ENCODE data around the gene BNC2.

The BNC2 gene

DNA sequence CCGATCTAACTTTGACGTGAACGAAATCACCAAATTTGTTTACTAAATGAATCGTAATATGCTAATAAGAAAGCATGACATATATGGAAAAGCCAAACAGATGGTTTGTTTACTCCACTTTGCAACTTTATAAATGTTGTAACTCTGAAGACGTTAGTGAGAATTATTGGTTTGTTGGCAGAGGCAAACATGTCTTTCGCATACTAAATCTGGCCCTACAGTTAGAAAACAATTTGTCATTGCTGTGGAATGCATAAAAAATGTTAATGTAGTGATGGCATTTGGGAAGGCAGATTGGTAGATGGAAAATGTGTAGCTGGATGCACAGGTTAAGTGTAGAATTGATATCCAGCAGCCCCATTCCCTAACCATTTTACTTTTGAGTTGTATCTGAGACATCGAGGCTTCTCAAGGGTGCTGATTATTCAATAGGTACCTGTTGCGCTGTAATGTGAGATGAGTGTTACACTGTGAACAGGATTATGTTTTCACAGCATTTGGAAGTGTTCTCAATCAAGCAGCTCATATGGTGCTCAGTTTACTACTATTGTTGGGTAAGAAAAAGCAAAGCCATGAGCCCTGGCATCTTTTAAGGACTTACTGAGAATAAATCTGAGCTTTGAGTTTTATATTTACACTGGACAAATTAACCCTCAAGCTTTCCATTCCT is 444.8 kb downstream of the BNC2 start:
- Histone ChIP-seq H3K36me3 (ENCODE audit: control insufficient read depth in 1 of 2, insufficient read depth in 2 of 2, low read length in 2 of 2) (no peaks in the 10 kb centered on the region), H3K27ac (ENCODE audit: low read length) (no peak overlapping the region), H3K27me3 (ENCODE audit: low read depth, low read length) (no peaks in the 10 kb centered on the region), H3K4me3 (ENCODE audit: low read depth in 1 of 2, low read length in 2 of 2) (no peak overlapping the region), H3K9me3 (ENCODE audit: control insufficient read depth in 1 of 2, low read length in 2 of 2) (no peaks in the 10 kb centered on the region), H3K4me1 (ENCODE audit: control insufficient read depth in 1 of 2, insufficient read depth in 2 of 2, low read length in 2 of 2) (no peaks in the 10 kb centered on the region)

DNA sequence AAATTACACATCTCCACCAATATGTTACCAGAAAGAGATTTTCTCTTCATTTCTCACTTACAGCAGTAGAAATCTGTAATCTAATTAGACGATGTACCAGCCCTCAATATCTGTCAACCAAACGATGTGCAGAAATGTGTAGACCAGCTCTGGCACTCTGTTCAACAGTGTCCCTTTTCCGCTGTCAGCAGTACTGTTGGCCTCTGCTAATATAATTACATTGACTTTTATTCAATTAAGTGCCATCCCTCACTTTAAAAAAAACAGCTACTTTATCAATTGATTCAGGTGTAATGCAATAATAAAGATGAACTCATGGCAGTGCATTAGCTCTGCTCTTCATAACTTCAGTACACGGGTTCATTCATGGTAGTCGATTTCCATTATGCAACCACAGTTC is 448.4 kb downstream of the BNC2 start:
- Histone ChIP-seq H3K9me3 (ENCODE audit: control insufficient read depth in 1 of 2, low read length in 2 of 2) (no peaks in the 10 kb centered on the region), H3K27ac (ENCODE audit: low read length) (no peak overlapping the region), H3K36me3 (ENCODE audit: control insufficient read depth in 1 of 2, insufficient read depth in 2 of 2, low read length in 2 of 2) (no peaks in the 10 kb centered on the region), H3K4me3 (ENCODE audit: low read depth in 1 of 2, low read length in 2 of 2) (no peak overlapping the region), H3K4me1 (ENCODE audit: control insufficient read depth in 1 of 2, insufficient read depth in 2 of 2, low read length in 2 of 2) (peaks cover 6 to 7% of the 10 kb centered on the region in 2 donors), H3K27me3 (ENCODE audit: low read depth, low read length) (no peaks in the 10 kb centered on the region)

DNA sequence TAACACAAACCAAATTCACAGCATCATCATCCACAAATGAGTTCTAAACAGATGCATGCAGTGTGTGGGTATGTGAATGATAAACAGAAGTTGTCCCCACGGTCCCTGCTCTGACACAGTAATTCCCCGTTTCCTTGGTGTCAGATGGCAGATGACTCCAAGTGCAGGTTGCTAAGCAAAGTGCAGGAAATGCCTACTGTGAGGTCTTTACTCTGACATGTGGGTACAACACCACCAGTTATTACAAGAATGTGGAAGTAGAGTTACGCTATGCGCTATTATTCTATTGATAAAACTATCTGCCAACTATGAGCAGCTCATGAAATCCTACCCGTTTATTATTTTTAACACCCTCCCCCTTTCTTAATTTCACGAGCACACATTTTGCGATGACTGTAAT is 448.9 kb downstream of the BNC2 start:
- Histone ChIP-seq H3K4me1 (ENCODE audit: control insufficient read depth in 1 of 2, insufficient read depth in 2 of 2, low read length in 2 of 2) (peaks cover 6 to 13% of the 10 kb centered on the region in 2 donors), H3K27me3 (ENCODE audit: low read depth, low read length) (no peaks in the 10 kb centered on the region), H3K36me3 (ENCODE audit: control insufficient read depth in 1 of 2, insufficient read depth in 2 of 2, low read length in 2 of 2) (no peaks in the 10 kb centered on the region), H3K27ac (ENCODE audit: low read length) (no peak overlapping the region), H3K4me3 (ENCODE audit: low read depth in 1 of 2, low read length in 2 of 2) (no peak overlapping the region), H3K9me3 (ENCODE audit: control insufficient read depth in 1 of 2, low read length in 2 of 2) (no peaks in the 10 kb centered on the region)

DNA sequence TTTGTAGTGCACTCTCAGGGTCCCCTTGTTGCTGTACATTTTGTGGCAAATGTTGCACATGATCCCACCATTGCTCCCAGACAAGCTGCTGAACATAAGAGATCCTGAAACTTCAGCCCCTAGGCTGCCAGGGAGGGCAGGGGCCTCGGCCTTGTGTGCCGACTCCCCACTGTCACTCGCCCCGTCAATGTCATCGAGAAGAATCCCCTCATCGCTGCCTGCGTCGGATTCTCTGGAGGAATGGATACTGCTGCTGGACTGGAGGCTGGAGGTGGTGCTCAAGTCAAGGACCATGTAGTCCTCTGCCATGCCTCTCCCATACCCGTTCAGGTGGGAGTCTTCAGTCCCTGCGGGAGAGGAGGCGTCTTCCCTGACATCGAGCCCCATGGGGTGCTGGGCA is 451.3 kb downstream of the BNC2 start:
- H3K4me1 ChIP-seq (ENCODE audit: control insufficient read depth in 1 of 2, insufficient read depth in 2 of 2, low read length in 2 of 2): peaks cover 6 to 25% of the 10 kb centered on the region in 2 donors
- no peaks in the 10 kb centered on the region for H3K9me3 ChIP-seq (ENCODE audit: control insufficient read depth in 1 of 2, low read length in 2 of 2)
- no peaks in the 10 kb centered on the region for H3K27me3 ChIP-seq (ENCODE audit: low read depth, low read length)
- no peak overlapping the region for H3K27ac ChIP-seq (ENCODE audit: low read length)
- no peak overlapping the region for H3K4me3 ChIP-seq (ENCODE audit: low read depth in 1 of 2, low read length in 2 of 2)
- no peaks in the 10 kb centered on the region for H3K36me3 ChIP-seq (ENCODE audit: control insufficient read depth in 1 of 2, insufficient read depth in 2 of 2, low read length in 2 of 2)

DNA sequence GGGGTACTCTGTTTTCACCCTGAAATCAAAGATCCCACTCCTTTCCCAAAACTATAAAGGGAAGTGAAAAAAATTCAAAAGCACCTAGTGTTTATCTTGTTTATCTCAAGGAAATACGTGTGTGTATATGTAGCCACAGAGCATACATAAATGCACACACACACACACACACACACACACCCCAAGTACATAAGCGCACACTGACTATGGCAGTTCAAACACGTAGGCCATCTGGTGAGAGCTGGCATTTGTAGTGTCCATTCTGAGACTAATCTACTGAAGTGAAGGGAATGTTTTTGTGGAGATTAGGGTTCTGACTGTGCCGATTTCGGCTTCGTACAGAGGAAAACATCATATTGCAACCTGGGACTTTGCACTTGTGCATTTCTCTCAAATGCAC is 451.7 kb downstream of the BNC2 start:
- H3K4me3 ChIP-seq (ENCODE audit: low read depth in 1 of 2, low read length in 2 of 2): no peak overlapping the region
- H3K36me3 ChIP-seq (ENCODE audit: control insufficient read depth in 1 of 2, insufficient read depth in 2 of 2, low read length in 2 of 2): no peaks in the 10 kb centered on the region
- no peaks in the 10 kb centered on the region for H3K27me3 ChIP-seq (ENCODE audit: low read depth, low read length)
- H3K27ac ChIP-seq (ENCODE audit: low read length): no peak overlapping the region
- peaks cover 6 to 25% of the 10 kb centered on the region in 2 donors for H3K4me1 ChIP-seq (ENCODE audit: control insufficient read depth in 1 of 2, insufficient read depth in 2 of 2, low read length in 2 of 2)
- H3K9me3 ChIP-seq (ENCODE audit: control insufficient read depth in 1 of 2, low read length in 2 of 2): no peaks in the 10 kb centered on the region

DNA sequence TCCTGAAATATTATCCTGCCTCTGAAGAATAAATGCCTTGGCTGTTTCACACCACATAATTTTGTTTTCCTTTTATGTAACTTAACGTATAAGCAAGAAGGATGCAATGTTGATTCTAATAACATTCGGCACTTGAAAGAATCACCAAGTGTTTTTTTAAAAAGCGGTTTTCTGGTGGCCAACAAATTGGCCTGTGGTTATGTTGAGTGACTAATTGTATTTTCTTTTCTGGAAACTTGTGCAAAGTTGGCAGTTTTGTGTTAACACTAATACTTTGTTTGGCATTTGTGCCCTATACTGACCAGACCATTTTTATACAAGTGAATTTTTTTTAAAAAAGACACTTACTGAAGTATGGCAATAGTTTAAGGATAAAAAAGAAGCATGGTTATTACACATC is 452.7 kb downstream of the BNC2 start:
- Histone ChIP-seq H3K27ac (ENCODE audit: low read length) (peak overlapping the region; percentile 2), H3K4me3 (ENCODE audit: low read depth in 1 of 2, low read length in 2 of 2) (peak overlapping the region in 1 of 2 donors; percentile 29), H3K27me3 (ENCODE audit: low read depth, low read length) (no peaks in the 10 kb centered on the region)

DNA sequence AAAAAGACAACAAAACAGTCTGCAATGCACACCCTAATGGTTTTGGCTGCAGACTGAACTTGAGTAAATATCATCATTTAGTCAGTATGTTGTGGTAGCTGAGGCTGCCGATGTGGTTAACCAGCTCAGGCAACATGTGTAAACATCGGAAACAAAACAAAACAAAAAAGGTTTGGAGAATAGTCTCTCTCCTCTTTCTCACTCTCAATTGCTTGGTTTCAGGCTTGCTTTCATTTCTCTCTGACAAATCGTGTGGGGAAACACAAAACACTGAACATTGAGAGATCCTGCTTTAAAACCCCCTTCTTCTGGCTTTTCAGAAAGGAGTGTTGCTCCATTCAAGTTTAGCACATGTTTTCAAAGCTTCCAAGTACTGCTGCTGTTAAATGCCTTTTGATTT is 453.3 kb downstream of the BNC2 start:
- peak overlapping the region; percentile 2 for H3K27ac ChIP-seq (ENCODE audit: low read length)

More for the DNA sequence above, 452.7 kb downstream of the BNC2 start:
- Histone ChIP-seq H3K4me1 (ENCODE audit: control insufficient read depth in 1 of 2, insufficient read depth in 2 of 2, low read length in 2 of 2) (peaks cover 6 to 25% of the 10 kb centered on the region in 2 donors), H3K9me3 (ENCODE audit: control insufficient read depth in 1 of 2, low read length in 2 of 2) (no peaks in the 10 kb centered on the region), H3K36me3 (ENCODE audit: control insufficient read depth in 1 of 2, insufficient read depth in 2 of 2, low read length in 2 of 2) (no peaks in the 10 kb centered on the region)

DNA sequence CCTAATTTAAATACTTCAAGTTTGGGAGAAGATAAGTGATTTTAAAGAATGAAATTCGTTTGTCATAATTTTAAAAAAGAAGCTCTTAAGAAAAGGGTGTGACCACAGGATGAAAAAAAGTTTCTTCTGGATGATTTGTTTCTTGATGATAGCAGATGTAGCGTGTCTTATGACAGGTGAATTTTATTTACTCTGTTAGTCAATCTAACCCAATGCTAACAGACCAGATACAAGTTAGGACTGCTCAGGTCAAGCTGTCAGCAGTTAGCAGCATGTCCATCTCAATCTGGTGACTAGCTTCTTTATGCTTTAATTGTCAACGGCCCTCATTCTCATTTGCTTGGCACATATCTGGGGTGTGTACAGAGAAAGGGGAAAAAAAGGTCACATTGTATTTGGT is 456.0 kb downstream of the BNC2 start:
- no peak overlapping the region for H3K27ac ChIP-seq (ENCODE audit: low read length)
- H3K4me3 ChIP-seq (ENCODE audit: low read depth in 1 of 2, low read length in 2 of 2): no peak overlapping the region
- no peaks in the 10 kb centered on the region for H3K9me3 ChIP-seq (ENCODE audit: control insufficient read depth in 1 of 2, low read length in 2 of 2)
- peaks cover 6 to 25% of the 10 kb centered on the region in 2 donors for H3K4me1 ChIP-seq (ENCODE audit: control insufficient read depth in 1 of 2, insufficient read depth in 2 of 2, low read length in 2 of 2)
- no peaks in the 10 kb centered on the region for H3K27me3 ChIP-seq (ENCODE audit: low read depth, low read length)
- H3K36me3 ChIP-seq (ENCODE audit: control insufficient read depth in 1 of 2, insufficient read depth in 2 of 2, low read length in 2 of 2): no peaks in the 10 kb centered on the region

More for the DNA sequence above, 453.3 kb downstream of the BNC2 start:
- Histone ChIP-seq H3K4me1 (ENCODE audit: control insufficient read depth in 1 of 2, insufficient read depth in 2 of 2, low read length in 2 of 2) (peaks cover 6 to 25% of the 10 kb centered on the region in 2 donors), H3K27me3 (ENCODE audit: low read depth, low read length) (no peaks in the 10 kb centered on the region), H3K4me3 (ENCODE audit: low read depth in 1 of 2, low read length in 2 of 2) (peak overlapping the region in 1 of 2 donors; percentile 29), H3K36me3 (ENCODE audit: control insufficient read depth in 1 of 2, insufficient read depth in 2 of 2, low read length in 2 of 2) (no peaks in the 10 kb centered on the region), H3K9me3 (ENCODE audit: control insufficient read depth in 1 of 2, low read length in 2 of 2) (no peaks in the 10 kb centered on the region)

DNA sequence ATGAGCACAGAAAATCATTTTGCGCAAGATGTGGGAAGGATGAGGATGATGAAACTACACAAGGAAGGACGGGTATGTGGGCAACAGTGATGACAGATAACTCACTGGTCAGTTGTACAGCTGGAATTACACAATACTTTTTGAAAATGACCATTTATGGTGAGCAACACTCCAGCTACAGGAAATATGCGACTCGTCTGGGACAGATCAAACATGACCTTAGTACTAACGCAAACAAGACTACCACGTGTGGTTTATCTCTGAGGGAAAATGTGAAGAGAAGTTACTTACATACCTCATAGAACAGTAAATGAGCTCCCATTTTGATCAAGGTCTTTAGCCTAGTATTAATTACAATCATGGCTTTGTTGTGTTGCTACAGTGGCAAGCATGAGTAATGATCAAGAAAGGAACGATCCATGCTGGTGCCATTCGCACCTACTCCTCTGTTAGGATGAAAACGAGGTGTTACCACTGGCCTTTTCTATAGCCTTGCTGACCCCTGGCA is 456.9 kb downstream of the BNC2 start:
- no peaks in the 10 kb centered on the region for H3K9me3 ChIP-seq (ENCODE audit: control insufficient read depth in 1 of 2, low read length in 2 of 2)
- H3K27ac ChIP-seq (ENCODE audit: low read length): peak overlapping the region; percentile 45
- no peaks in the 10 kb centered on the region for H3K36me3 ChIP-seq (ENCODE audit: control insufficient read depth in 1 of 2, insufficient read depth in 2 of 2, low read length in 2 of 2)
- no peak overlapping the region for H3K4me3 ChIP-seq (ENCODE audit: low read depth in 1 of 2, low read length in 2 of 2)
- H3K4me1 ChIP-seq (ENCODE audit: control insufficient read depth in 1 of 2, insufficient read depth in 2 of 2, low read length in 2 of 2): peaks cover 6 to 25% of the 10 kb centered on the region in 2 donors
- H3K27me3 ChIP-seq (ENCODE audit: low read depth, low read length): no peaks in the 10 kb centered on the region

DNA sequence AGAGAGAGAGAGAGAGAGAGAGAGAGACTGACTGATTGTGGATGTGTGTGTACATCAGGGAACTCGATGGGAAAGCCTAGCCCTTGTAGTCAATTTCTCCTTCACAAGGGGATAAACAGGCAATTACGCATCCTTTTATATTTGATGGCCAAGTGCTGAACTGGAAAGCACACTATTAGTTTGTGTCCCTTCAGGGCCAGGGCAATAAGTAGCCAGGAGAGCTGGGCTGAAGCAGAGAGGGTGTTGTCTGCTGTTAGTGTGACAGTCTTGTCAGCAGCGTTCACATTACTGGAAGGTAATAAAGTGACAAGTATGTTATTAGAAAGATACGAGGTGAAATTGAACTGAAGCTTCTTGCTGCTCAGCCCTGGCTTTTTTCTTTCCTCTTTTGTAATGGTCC is 457.7 kb downstream of the BNC2 start:
- H3K4me1 ChIP-seq (ENCODE audit: control insufficient read depth in 1 of 2, insufficient read depth in 2 of 2, low read length in 2 of 2): peaks cover under 1 to 20% of the 10 kb centered on the region in 2 donors
- H3K27me3 ChIP-seq (ENCODE audit: low read depth, low read length): no peaks in the 10 kb centered on the region
- no peaks in the 10 kb centered on the region for H3K9me3 ChIP-seq (ENCODE audit: control insufficient read depth in 1 of 2, low read length in 2 of 2)
- no peak overlapping the region for H3K27ac ChIP-seq (ENCODE audit: low read length)
- H3K36me3 ChIP-seq (ENCODE audit: control insufficient read depth in 1 of 2, insufficient read depth in 2 of 2, low read length in 2 of 2): no peaks in the 10 kb centered on the region
- H3K4me3 ChIP-seq (ENCODE audit: low read depth in 1 of 2, low read length in 2 of 2): no peak overlapping the region

DNA sequence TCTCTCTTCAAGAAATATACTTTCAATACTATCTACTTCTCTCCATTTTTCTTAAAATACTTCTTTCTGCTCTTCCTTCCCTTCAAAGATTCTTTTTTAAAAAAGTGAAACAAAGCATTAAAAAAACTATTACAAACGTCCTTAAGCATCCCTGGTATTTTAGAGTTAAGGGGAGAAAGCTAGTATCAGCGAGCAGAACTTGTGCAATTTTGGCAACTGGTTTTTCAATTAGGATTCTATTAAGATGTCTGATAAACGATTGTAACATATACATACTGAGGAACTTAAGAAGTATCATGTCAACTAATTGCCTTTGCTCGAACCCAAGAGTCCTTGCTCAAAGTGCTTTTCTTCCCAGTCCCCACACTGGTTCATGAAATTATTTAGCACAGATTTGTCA is 459.2 kb downstream of the BNC2 start:
- no peak overlapping the region for H3K27ac ChIP-seq (ENCODE audit: low read length)
- no peak overlapping the region for H3K4me3 ChIP-seq (ENCODE audit: low read depth in 1 of 2, low read length in 2 of 2)
- no peaks in the 10 kb centered on the region for H3K36me3 ChIP-seq (ENCODE audit: control insufficient read depth in 1 of 2, insufficient read depth in 2 of 2, low read length in 2 of 2)
- H3K27me3 ChIP-seq (ENCODE audit: low read depth, low read length): no peaks in the 10 kb centered on the region
- H3K9me3 ChIP-seq (ENCODE audit: control insufficient read depth in 1 of 2, low read length in 2 of 2): no peaks in the 10 kb centered on the region
- H3K4me1 ChIP-seq (ENCODE audit: control insufficient read depth in 1 of 2, insufficient read depth in 2 of 2, low read length in 2 of 2): peaks cover 0 to 10% of the 10 kb centered on the region in 2 donors
